ENCODE data around the gene PCBP4.
"Not testable (repeated sequence)": the region's sequence is repeated elsewhere in the genome, so short reads cannot be mapped to it uniquely, and the experiment has no call there.

Gene PCBP4

GRCh38 chr3:51937611-51938450 lies 29.4 kb downstream of the PCBP4 start:
- no peak for DNase-seq

- DNase-seq: no peak
These were observed 30.2 kb downstream of the PCBP4 start for GRCh38 chr3:51937014-51937413.

- DNase-seq: no peak
These were observed 31.1 kb downstream of the PCBP4 start for GRCh38 chr3:51935886-51936755.

GRCh38 chr3:51934991-51935885 lies 32.0 kb downstream of the PCBP4 start:
- DNase-seq: no peak

GRCh38 chr3:51934139-51934850 lies 33.0 kb downstream of the PCBP4 start:
- DNase-seq: no peak

GRCh38 chr3:51933471-51934138 lies 33.6 kb downstream of the PCBP4 start:
- DNase-seq: no peak

- no peak for DNase-seq
These were observed 34.5 kb downstream of the PCBP4 start for GRCh38 chr3:51932471-51933370.

GRCh38 chr3:51931756-51932155 lies 35.5 kb downstream of the PCBP4 start:
- no peak for DNase-seq

GRCh38 chr3:51930439-51930838 lies 36.8 kb downstream of the PCBP4 start:
- no peak for DNase-seq

GRCh38 chr3:51929420-51930003 lies 37.7 kb downstream of the PCBP4 start:
- DNase-seq: no peak

- not testable (repeated sequence) for DNase-seq
These were observed 38.3 kb downstream of the PCBP4 start for GRCh38 chr3:51928981-51929380.

GRCh38 chr3:51928438-51928837 lies 38.8 kb downstream of the PCBP4 start:
- DNase-seq: no peak

GRCh38 chr3:51927061-51927977 lies 39.9 kb downstream of the PCBP4 start:
- DNase-seq: no peak

- DNase-seq: no peak
These were observed 46.1 kb downstream of the PCBP4 start for GRCh38 chr3:51921081-51921578.

GRCh38 chr3:51916418-51916817 lies 50.8 kb downstream of the PCBP4 start:
- DNase-seq: no peak

- no peak for DNase-seq
These were observed 59.2 kb downstream of the PCBP4 start for GRCh38 chr3:51908026-51908425.
